OCI-LY7 (cell line): ENCODE results near the gene LAMA1. TPM values are rescaled to one million over a fixed set of nuclear protein-coding genes. Genes with fewer than 3 reads are reported as not detected.
"Not testable (repeated sequence)": the region's sequence is repeated elsewhere in the genome, so short reads cannot be mapped to it uniquely, and the experiment has no call there.

Source experiments
- BruUV-seq: library from RNA; stranded (reverse); fragments of 400-500 nt; replicated peaks from 2 replicates; lab custom pipeline; 2021; lab: Mats Ljungman, UMichigan
- CTCF ChIA-PET: fragments of 300-600 bp; sonication (Branson Sonifier 250); formaldehyde crosslinking; loops from one replicate; lab custom pipeline; 2022; ENCODE audit warnings: antibody characterized with exemption; ENCODE audit not compliant: unreplicated experiment; lab: Charles Lee
- POLR2A ChIA-PET: fragments of 300-600 bp; sonication (Branson Sonifier 250); formaldehyde crosslinking; loops from one replicate; lab custom pipeline; 2022; ENCODE audit warnings: antibody characterized with exemption; lab: Charles Lee
- DNase-seq: peaks from one replicate; pipeline ENCODE4 v3.0.0-alpha.2; 2015; ENCODE audit warnings: low spot score
- H2AFZ ChIP-seq: fragments of 200-600 bp; sonication (generic), shearing (Covaris generic); 2 replicates; pipeline ENCODE4 v1.6.1; 2014; ENCODE audit warnings: mild to moderate bottlenecking, antibody characterized with exemption, low read length, moderate library complexity
- H3K27ac ChIP-seq: fragments of 200-600 bp; sonication (generic); 2 replicates; pipeline ENCODE4 v1.5.1; 2014; ENCODE audit warnings: mixed run types, low read depth, mild to moderate bottlenecking, moderate library complexity, low read length, inconsistent platforms; ENCODE audit not compliant: poor library complexity, severe bottlenecking
- H3K36me3 ChIP-seq: fragments of 200-600 bp; sonication (generic); 2 replicates; pipeline ENCODE4 v1.6.1; 2014; ENCODE audit warnings: mild to moderate bottlenecking, antibody characterized with exemption, low read length, moderate library complexity, mixed read lengths; ENCODE audit not compliant: insufficient read depth
- H3K4me1 ChIP-seq: fragments of 200-600 bp; sonication (generic); 2 replicates; pipeline ENCODE4 v1.5.1; 2014; ENCODE audit warnings: mild to moderate bottlenecking, low read length; ENCODE audit not compliant: insufficient read depth, poor library complexity, severe bottlenecking
- H3K4me2 ChIP-seq: fragments of 200-600 bp; sonication (generic); 2 replicates; pipeline ENCODE4 v1.6.1; 2014; ENCODE audit warnings: mild to moderate bottlenecking, low read length
- H3K4me3 ChIP-seq: fragments of 200-600 bp; sonication (generic); 2 replicates; pipeline ENCODE4 v1.5.1; 2014; ENCODE audit warnings: mild to moderate bottlenecking, low read depth, low read length; ENCODE audit not compliant: poor library complexity, severe bottlenecking
- H3K79me2 ChIP-seq: fragments of 200-600 bp; sonication (generic); 2 replicates; pipeline ENCODE4 v1.6.1; 2016; ENCODE audit warnings: low read depth, mild to moderate bottlenecking, low read length, moderate library complexity, mixed read lengths; ENCODE audit not compliant: insufficient read depth
- H3K9me2 ChIP-seq: fragments of 200-600 bp; sonication (generic); 2 replicates; pipeline ENCODE4 v1.6.1; 2016; ENCODE audit warnings: mild to moderate bottlenecking, low read length, mixed read lengths; ENCODE audit not compliant: insufficient read depth
- H3K9me3 ChIP-seq: fragments of 200-600 bp; sonication (generic); 2 replicates; pipeline ENCODE4 v1.6.1; 2014; ENCODE audit warnings: mild to moderate bottlenecking, mixed run types, low read length, mixed read lengths
- H4K20me1 ChIP-seq: fragments of 200-600 bp; sonication (generic); 2 replicates; pipeline ENCODE4 v1.6.1; 2014; ENCODE audit warnings: mild to moderate bottlenecking, antibody characterized with exemption, low read length, moderate library complexity, mixed read lengths; ENCODE audit not compliant: insufficient read depth
- CTCF ChIP-seq: fragments of 200-600 bp; sonication (generic); conservative IDR thresholded peaks from 2 replicates; pipeline ENCODE4 v1.5.1; 2014; ENCODE audit warnings: mild to moderate bottlenecking, antibody characterized with exemption, low read length, moderate library complexity, mixed read lengths
- EZH2phosphoT487 ChIP-seq: fragments of 200-600 bp; sonication (generic); IDR thresholded peaks from 2 replicates; pipeline ENCODE4 v1.6.1; 2018; ENCODE audit warnings: low read depth, borderline replicate concordance, mild to moderate bottlenecking, mixed run types, antibody characterized with exemption, low read length, moderate library complexity, mixed read lengths
- intact Hi-C: fragments of 100-400 bp; cut with micrococcal nuclease; formaldehyde crosslinking; loops from one replicate; pipeline ENCODE4 v1.10.0; 2022; ENCODE audit not compliant: unreplicated experiment
- total RNA-seq, 2 experiments: library from RNA; depleted of rRNA in 1 of 2; stranded (reverse); fragments of >200 nt in 1 of 2; shearing (Covaris generic) in 1 of 2; gene quantifications; 2 replicates each; pipeline ENCODE4 v1.2.3, GENCODE V29; 2014 to 2022

LAMA1 gene
- total RNA-seq, 2 experiments from 2014 or later = not detected

- Histone ChIP-seq H3K4me2 (no peak overlapping the region), H3K79me2 (no peaks in the 10 kb centered on the region), H3K36me3 (no peaks in the 10 kb centered on the region), H3K27ac (no peak overlapping the region), H3K4me3 (no peak overlapping the region), H3K9me2 (no peaks in the 10 kb centered on the region), H2AFZ (no peak overlapping the region), H4K20me1 (no peaks in the 10 kb centered on the region), H3K9me3 (no peaks in the 10 kb centered on the region), H3K4me1 (no peaks in the 10 kb centered on the region)
- ChIA-PET CTCF (interaction anchor here (1.3 kb wide), 1 partner anchor 16 kb away, joined by 3 read pairs; no protein-coding TSS in a partner anchor), POLR2A (interaction anchor here (0.6 kb wide), 1 partner anchor 543 kb away, joined by 4 read pairs; no protein-coding TSS in a partner anchor)
- no TSS peak for BruUV-seq
- DNase-seq = no peak
- intact Hi-C loops = no loop called here
- TF ChIP-seq CTCF (no peak), EZH2phosphoT487 (no peak)
Measured at GRCh38 chr18:6941996-6942395, 175.6 kb downstream of the LAMA1 start.

- Histone ChIP-seq H2AFZ (no peak overlapping the region), H3K9me2 (no peaks in the 10 kb centered on the region), H3K9me3 (no peaks in the 10 kb centered on the region), H4K20me1 (no peaks in the 10 kb centered on the region), H3K27ac (no peak overlapping the region), H3K4me2 (no peak overlapping the region), H3K79me2 (no peaks in the 10 kb centered on the region), H3K4me1 (no peaks in the 10 kb centered on the region), H3K36me3 (no peaks in the 10 kb centered on the region), H3K4me3 (no peak overlapping the region)
- DNase-seq = no peak
- no TSS peak for BruUV-seq
- POLR2A ChIA-PET = no interaction called here
- no peak for TF ChIP-seq CTCF
- TF ChIP-seq EZH2phosphoT487 = no peak
- CTCF ChIA-PET = no interaction called here
- intact Hi-C loops = no loop called here
Measured at GRCh38 chr18:6940451-6940850, 177.1 kb downstream of the LAMA1 start.

GRCh38 chr18:6939972-6940371, 177.6 kb downstream of the LAMA1 start:
- intact Hi-C loops = loop anchor here (10.0 kb wide), 1 partner anchor 55 kb away; no protein-coding TSS in a partner anchor
- TF ChIP-seq EZH2phosphoT487 = no peak
- no peak for DNase-seq
- Histone ChIP-seq H3K9me2 (no peaks in the 10 kb centered on the region), H3K36me3 (no peaks in the 10 kb centered on the region), H2AFZ (no peak overlapping the region), H3K9me3 (no peaks in the 10 kb centered on the region), H3K27ac (no peak overlapping the region), H3K4me3 (no peak overlapping the region), H3K4me1 (no peaks in the 10 kb centered on the region), H3K79me2 (no peaks in the 10 kb centered on the region), H4K20me1 (no peaks in the 10 kb centered on the region), H3K4me2 (no peak overlapping the region)
- no TSS peak for BruUV-seq
- ChIA-PET CTCF (no interaction called here), POLR2A (no interaction called here)

GRCh38 chr18:6938403-6938802, 179.2 kb downstream of the LAMA1 start:
- H3K9me2 ChIP-seq, H3K9me3 ChIP-seq, DNase-seq, H3K4me2 ChIP-seq, H3K79me2 ChIP-seq, BruUV-seq, H3K36me3 ChIP-seq, H2AFZ ChIP-seq, H3K27ac ChIP-seq, H4K20me1 ChIP-seq, H3K4me1 ChIP-seq, H3K4me3 ChIP-seq, CTCF ChIA-PET: not testable (repeated sequence)
- POLR2A ChIA-PET = interaction anchor here (0.7 kb wide), 2 partner anchors 276 to 716 kb away, joined by 3 to 5 read pairs; no protein-coding TSS in a partner anchor
- intact Hi-C loops = loop anchor here (10.0 kb wide), 1 partner anchor 56 kb away; no protein-coding TSS in a partner anchor
